Panc1 (cell line): ENCODE measurements around the gene RPS19BP1. TPM values are rescaled to one million over a fixed set of nuclear protein-coding genes. Genes with fewer than 3 reads are reported as not detected.

Experiments used
- ATAC-seq: fragments of 200-7000 bp; cut with Tn5 transposase; 2 replicates; pipeline ENCODE4 v1.9.1; 2020; ENCODE audit warnings: mild to moderate bottlenecking, moderate library complexity
- BruUV-seq: library from RNA; stranded (reverse); fragments of 400-500 nt; replicated peaks from 2 replicates; lab custom pipeline; 2021; lab: Mats Ljungman, UMichigan
- CTCF ChIA-PET: fragments of 300-600 bp; sonication (Branson Sonifier 250); formaldehyde crosslinking; loops from one replicate; lab custom pipeline; 2022; ENCODE audit warnings: antibody characterized with exemption; lab: Charles Lee
- POLR2A ChIA-PET: fragments of 300-600 bp; sonication (Branson Sonifier 250); formaldehyde crosslinking; loops from one replicate; lab custom pipeline; 2022; ENCODE audit warnings: antibody characterized with exemption; lab: Charles Lee
- DNase-seq: peaks from one replicate; pipeline ENCODE4 v3.0.0-alpha.2; 2010; ENCODE audit warnings: low read depth, low spot score
- H3K27ac ChIP-seq: 2 replicates; pipeline ENCODE4 v1.5.1; 2011; ENCODE audit warnings: mild to moderate bottlenecking, low read length, inconsistent platforms
- H3K27me3 ChIP-seq: fragments of 200-500 bp; sonication (Bioruptor generic); 2 replicates; pipeline ENCODE4 v1.6.0; 2014; ENCODE audit warnings: low read length, inconsistent platforms; ENCODE audit not compliant: control insufficient read depth, insufficient read depth
- H3K36me3 ChIP-seq: fragments of 200-500 bp; sonication (Bioruptor generic); 2 replicates; pipeline ENCODE4 v1.5.1; 2014; ENCODE audit warnings: inconsistent platforms, mild to moderate bottlenecking, low read length, moderate library complexity; ENCODE audit not compliant: control insufficient read depth, insufficient read depth
- H3K4me1 ChIP-seq: 2 replicates; pipeline ENCODE4 v1.5.1; 2011; ENCODE audit warnings: inconsistent platforms, mild to moderate bottlenecking, low read length, moderate library complexity; ENCODE audit not compliant: control insufficient read depth, insufficient read depth
- H3K4me3 ChIP-seq, 2 experiments: 2 replicates each; pipeline ENCODE4 v1.5.1; 2011 to 2012; ENCODE audit warnings: low read depth in 2 of 2, low read length in 2 of 2, mild to moderate bottlenecking in 2 of 2, inconsistent platforms in 1 of 2, moderate library complexity in 1 of 2
- H3K9me3 ChIP-seq: fragments of 200-500 bp; sonication (Bioruptor generic); 2 replicates; pipeline ENCODE4 v1.5.1; 2014; ENCODE audit warnings: low read depth, mild to moderate bottlenecking, inconsistent platforms, low read length, moderate library complexity; ENCODE audit not compliant: control insufficient read depth, insufficient read depth
- POLR2AphosphoS5 ChIP-seq: IDR thresholded peaks from 2 replicates; pipeline ENCODE4 v1.6.1; 2012; ENCODE audit warnings: mild to moderate bottlenecking, low read depth, low read length, moderate library complexity
- SIN3A ChIP-seq: IDR thresholded peaks from 2 replicates; pipeline ENCODE4 v1.6.1; 2012; ENCODE audit warnings: low read depth, mild to moderate bottlenecking, low read length, moderate library complexity, borderline replicate concordance; ENCODE audit not compliant: insufficient read depth
- TCF7L2 ChIP-seq: IDR thresholded peaks from 2 replicates; pipeline ENCODE4 v1.6.1; 2011; ENCODE audit warnings: mild to moderate bottlenecking, low read depth, low read length, inconsistent platforms
- in situ Hi-C: cut with HindIII; loops from 2 replicates; pipeline ENCODE4 v1.10.0; 2016; ENCODE audit warnings: low sequenced_read_pairs, low pct_unique_long_range_greater_than_20kb
- intact Hi-C: fragments of 100-400 bp; cut with micrococcal nuclease; formaldehyde crosslinking; loops from one replicate; pipeline ENCODE4 v1.10.0; 2022; ENCODE audit not compliant: unreplicated experiment
- total RNA-seq: library from RNA; stranded (reverse); gene quantifications from one replicate; pipeline ENCODE4 v1.2.1, GENCODE V29; 2021; ENCODE audit not compliant: unreplicated experiment
- TF ChIP-seq, protein P1 (sequence below), 2 experiments: IDR thresholded peaks; 2 replicates each; pipeline ENCODE4 v1.6.1; 2011 to 2012; ENCODE audit warnings: low read depth in 2 of 2, control low read depth in 1 of 2, low read length in 1 of 2, mild to moderate bottlenecking in 1 of 2, moderate library complexity in 1 of 2; ENCODE audit not compliant: insufficient read depth in 1 of 2
- TF ChIP-seq, protein P2 (sequence below): fragments of 450-650 bp; IDR thresholded peaks from 2 replicates; pipeline ENCODE4 v1.5.1; 2017; ENCODE audit warnings: mild to moderate bottlenecking

RPS19BP1 gene
- total RNA-seq, 1 experiment from 2014 or later, result 123 TPM

DNA sequence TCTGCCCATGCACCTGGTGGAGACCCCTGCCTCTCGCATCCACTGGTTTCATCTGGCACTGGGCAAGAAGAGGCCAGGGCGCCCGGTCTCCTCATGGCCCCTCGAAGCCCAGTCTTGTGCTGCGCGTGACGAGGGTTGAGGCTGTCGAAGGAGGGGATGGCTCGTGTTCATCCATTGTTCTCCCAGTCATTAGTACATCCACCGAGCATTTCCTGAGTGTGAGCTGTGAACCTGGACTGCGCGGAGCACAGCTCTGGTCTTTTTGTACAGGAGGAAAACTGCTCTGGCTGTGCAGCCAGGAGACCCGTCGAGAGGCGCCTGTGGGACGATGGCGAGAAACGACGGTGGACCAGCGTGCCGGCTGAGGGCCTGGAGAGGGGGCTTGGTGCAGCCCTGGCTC, 44.8 kb upstream of the RPS19BP1 start:
- BruUV-seq, result no TSS peak
- Histone ChIP-seq H3K4me3 (no peak overlapping the region), H3K27me3 (no peaks in the 10 kb centered on the region), H3K27ac (no peak overlapping the region), H3K36me3 (no peaks in the 10 kb centered on the region), H3K4me1 (peaks cover 4% of the 10 kb centered on the region; the same call in 1 of the 2 replicates), H3K9me3 (no peaks in the 10 kb centered on the region)
- TF ChIP-seq, protein P1, sequence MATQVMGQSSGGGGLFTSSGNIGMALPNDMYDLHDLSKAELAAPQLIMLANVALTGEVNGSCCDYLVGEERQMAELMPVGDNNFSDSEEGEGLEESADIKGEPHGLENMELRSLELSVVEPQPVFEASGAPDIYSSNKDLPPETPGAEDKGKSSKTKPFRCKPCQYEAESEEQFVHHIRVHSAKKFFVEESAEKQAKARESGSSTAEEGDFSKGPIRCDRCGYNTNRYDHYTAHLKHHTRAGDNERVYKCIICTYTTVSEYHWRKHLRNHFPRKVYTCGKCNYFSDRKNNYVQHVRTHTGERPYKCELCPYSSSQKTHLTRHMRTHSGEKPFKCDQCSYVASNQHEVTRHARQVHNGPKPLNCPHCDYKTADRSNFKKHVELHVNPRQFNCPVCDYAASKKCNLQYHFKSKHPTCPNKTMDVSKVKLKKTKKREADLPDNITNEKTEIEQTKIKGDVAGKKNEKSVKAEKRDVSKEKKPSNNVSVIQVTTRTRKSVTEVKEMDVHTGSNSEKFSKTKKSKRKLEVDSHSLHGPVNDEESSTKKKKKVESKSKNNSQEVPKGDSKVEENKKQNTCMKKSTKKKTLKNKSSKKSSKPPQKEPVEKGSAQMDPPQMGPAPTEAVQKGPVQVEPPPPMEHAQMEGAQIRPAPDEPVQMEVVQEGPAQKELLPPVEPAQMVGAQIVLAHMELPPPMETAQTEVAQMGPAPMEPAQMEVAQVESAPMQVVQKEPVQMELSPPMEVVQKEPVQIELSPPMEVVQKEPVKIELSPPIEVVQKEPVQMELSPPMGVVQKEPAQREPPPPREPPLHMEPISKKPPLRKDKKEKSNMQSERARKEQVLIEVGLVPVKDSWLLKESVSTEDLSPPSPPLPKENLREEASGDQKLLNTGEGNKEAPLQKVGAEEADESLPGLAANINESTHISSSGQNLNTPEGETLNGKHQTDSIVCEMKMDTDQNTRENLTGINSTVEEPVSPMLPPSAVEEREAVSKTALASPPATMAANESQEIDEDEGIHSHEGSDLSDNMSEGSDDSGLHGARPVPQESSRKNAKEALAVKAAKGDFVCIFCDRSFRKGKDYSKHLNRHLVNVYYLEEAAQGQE (IDR thresholded peaks at IDR 0.05; ENCODE audit: insufficient read depth in 1 of 2, low read depth in 2 of 2, low read length in 1 of 2), result no peak
- TF ChIP-seq POLR2AphosphoS5 (no peak), TCF7L2 (no peak), SIN3A (no peak)
- TF ChIP-seq, protein P2, sequence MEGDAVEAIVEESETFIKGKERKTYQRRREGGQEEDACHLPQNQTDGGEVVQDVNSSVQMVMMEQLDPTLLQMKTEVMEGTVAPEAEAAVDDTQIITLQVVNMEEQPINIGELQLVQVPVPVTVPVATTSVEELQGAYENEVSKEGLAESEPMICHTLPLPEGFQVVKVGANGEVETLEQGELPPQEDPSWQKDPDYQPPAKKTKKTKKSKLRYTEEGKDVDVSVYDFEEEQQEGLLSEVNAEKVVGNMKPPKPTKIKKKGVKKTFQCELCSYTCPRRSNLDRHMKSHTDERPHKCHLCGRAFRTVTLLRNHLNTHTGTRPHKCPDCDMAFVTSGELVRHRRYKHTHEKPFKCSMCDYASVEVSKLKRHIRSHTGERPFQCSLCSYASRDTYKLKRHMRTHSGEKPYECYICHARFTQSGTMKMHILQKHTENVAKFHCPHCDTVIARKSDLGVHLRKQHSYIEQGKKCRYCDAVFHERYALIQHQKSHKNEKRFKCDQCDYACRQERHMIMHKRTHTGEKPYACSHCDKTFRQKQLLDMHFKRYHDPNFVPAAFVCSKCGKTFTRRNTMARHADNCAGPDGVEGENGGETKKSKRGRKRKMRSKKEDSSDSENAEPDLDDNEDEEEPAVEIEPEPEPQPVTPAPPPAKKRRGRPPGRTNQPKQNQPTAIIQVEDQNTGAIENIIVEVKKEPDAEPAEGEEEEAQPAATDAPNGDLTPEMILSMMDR, result no peak
- in situ Hi-C loops, result no loop called here
- ChIA-PET CTCF (no interaction called here), POLR2A (interaction anchor here (0.5 kb wide), 1 partner anchor 14 kb away, joined by 3 read pairs; no protein-coding TSS in a partner anchor)
- DNase-seq (no peak), ATAC-seq (no peak)
- intact Hi-C loops, result no loop called here

DNA sequence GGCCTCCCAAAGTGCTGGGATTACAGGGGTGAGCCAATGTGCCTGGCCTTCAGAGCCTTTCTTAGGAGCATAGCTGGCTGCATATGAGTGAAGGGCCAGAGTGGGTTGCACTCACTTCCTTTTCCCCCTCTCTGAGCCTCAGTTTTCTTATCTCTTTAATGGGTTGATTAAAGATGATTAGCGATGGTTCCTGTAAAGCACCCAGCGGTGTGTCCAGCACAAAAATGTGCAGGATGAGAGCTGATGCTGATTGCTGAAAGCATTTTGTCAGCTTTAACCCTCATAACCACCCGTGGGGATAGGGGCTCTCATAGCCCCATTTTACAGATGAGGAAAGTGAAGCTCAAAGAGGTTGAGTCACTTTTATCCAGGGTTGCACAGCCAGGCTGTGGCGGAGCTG, 43.5 kb upstream of the RPS19BP1 start:
- Histone ChIP-seq H3K4me1 (peaks cover 4% of the 10 kb centered on the region; the same call in 1 of the 2 replicates), H3K4me3 (no peak overlapping the region), H3K9me3 (no peaks in the 10 kb centered on the region), H3K27ac (no peak overlapping the region), H3K36me3 (no peaks in the 10 kb centered on the region), H3K27me3 (no peaks in the 10 kb centered on the region)
- CTCF ChIA-PET, result no interaction called here
- BruUV-seq, result no TSS peak
- intact Hi-C loops, result no loop called here
- POLR2A ChIA-PET, result no interaction called here
- in situ Hi-C loops, result no loop called here
- no peak for DNase-seq
- TF ChIP-seq POLR2AphosphoS5 (no peak), SIN3A (no peak), TCF7L2 (no peak)
- TF ChIP-seq, protein P2, result no peak
- TF ChIP-seq, protein P1 (IDR thresholded peaks at IDR 0.05; ENCODE audit: insufficient read depth in 1 of 2, low read depth in 2 of 2, low read length in 1 of 2), result no peak
- no peak for ATAC-seq
